Esophagus (tissue), 2 donors: Measurements from ENCODE around the gene CDAN1. TPM values are rescaled to one million over a fixed set of nuclear protein-coding genes. Genes with fewer than 3 reads are reported as not detected.
"Not testable (repeated sequence)": the region's sequence is repeated elsewhere in the genome, so short reads cannot be mapped to it uniquely, and the experiment has no call there.

Experiments used
- H3K27ac ChIP-seq, 2 donors: one replicate each; pipeline ENCODE4 v1.5.1; 2013; ENCODE audit warnings: low read depth in 2 of 2, mild to moderate bottlenecking in 2 of 2, inconsistent platforms in 1 of 2, low read length in 1 of 2, moderate library complexity in 1 of 2
- H3K27me3 ChIP-seq, 2 donors: one replicate each; pipeline ENCODE4 v1.6.1; 2013; ENCODE audit warnings: low read length in 2 of 2, control low read depth in 1 of 2, mild to moderate bottlenecking in 1 of 2; ENCODE audit not compliant: insufficient read depth in 2 of 2, control insufficient read depth in 1 of 2
- H3K36me3 ChIP-seq, 2 donors: one replicate each; pipeline ENCODE4 v1.6.1; 2013; ENCODE audit warnings: low read length in 1 of 2; ENCODE audit not compliant: control insufficient read depth in 2 of 2, insufficient read depth in 2 of 2
- H3K4me1 ChIP-seq, 2 donors: one replicate each; pipeline ENCODE4 v1.6.1; 2013; ENCODE audit warnings: low read length in 1 of 2; ENCODE audit not compliant: control insufficient read depth in 2 of 2, insufficient read depth in 2 of 2
- H3K4me3 ChIP-seq, 2 donors: one replicate each; pipeline ENCODE4 v1.5.1; 2013; ENCODE audit warnings: low read length in 2 of 2, mild to moderate bottlenecking in 2 of 2, low read depth in 1 of 2, moderate library complexity in 1 of 2
- H3K9me3 ChIP-seq, 2 donors: one replicate each; pipeline ENCODE4 v1.6.1; 2013; ENCODE audit warnings: mild to moderate bottlenecking in 2 of 2, low read depth in 1 of 2, low read length in 1 of 2, moderate library complexity in 1 of 2; ENCODE audit not compliant: control insufficient read depth in 2 of 2, insufficient read depth in 1 of 2
- WGBS, 2 donors: extraction: QIAGEN DNeasy Blood & Tissue Kit; methylation state at CpG; one replicate each; pipeline ENCODE4 v1.1.7; 2013; 5-methylcytosine and 5-hydroxymethylcytosine counted together
- polyA plus RNA-seq, 2 donors: library from polyadenylated mRNA; stranded (reverse); fragments of 200-250 nt; gene quantifications; one replicate each; pipeline ENCODE4 v1.2.3, GENCODE V29; 2013
- donor health status: healthy with polysubstance abuse.
- donor health status: Bipolar disorder and iron deficiency.

CDAN1 gene
- polyA plus RNA-seq, 2 donors: 5.0 to 10.8 TPM

DNA sequence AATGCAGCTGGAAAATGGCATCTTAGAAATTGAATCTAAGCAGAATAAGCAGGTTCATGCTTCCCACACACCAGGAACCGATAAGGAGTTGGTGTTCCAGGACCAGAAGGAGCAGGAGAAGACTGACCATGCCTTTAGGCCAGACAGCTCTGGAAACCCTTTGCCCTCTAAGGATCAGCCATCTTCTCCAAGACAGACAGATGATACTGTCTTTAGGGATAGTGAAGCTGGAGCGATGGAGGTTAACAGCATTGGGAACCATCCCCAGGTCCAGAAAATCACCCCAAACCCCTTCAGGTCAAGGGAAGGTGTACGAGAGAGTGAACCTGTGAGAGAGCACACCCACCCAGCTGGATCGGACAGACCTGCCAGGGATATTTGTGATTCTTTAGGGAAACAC is 49.2 kb downstream of the CDAN1 start:
- no peak overlapping the region for H3K4me3 ChIP-seq
- H3K36me3 ChIP-seq: peaks cover 3 to 7% of the 10 kb centered on the region in 2 donors
- WGBS, 2 donors: 89 to 95% methylated on average over 4 of the region's 4 CpGs
- H3K27ac ChIP-seq: no peak overlapping the region
- no peaks in the 10 kb centered on the region for H3K4me1 ChIP-seq
- H3K27me3 ChIP-seq: no peaks in the 10 kb centered on the region
- no peaks in the 10 kb centered on the region for H3K9me3 ChIP-seq

- Histone ChIP-seq H3K27ac (no peak overlapping the region), H3K27me3 (no peaks in the 10 kb centered on the region), H3K4me3 (no peak overlapping the region), H3K9me3 (no peaks in the 10 kb centered on the region), H3K36me3 (peaks cover 9 to 11% of the 10 kb centered on the region in 2 donors), H3K4me1 (no peaks in the 10 kb centered on the region)
- WGBS, 2 donors: 80 to 91% methylated on average over 8 of the region's 8 CpGs
These were observed 50.6 kb downstream of the CDAN1 start for GRCh38 chr15:42686281-42686680.

DNA sequence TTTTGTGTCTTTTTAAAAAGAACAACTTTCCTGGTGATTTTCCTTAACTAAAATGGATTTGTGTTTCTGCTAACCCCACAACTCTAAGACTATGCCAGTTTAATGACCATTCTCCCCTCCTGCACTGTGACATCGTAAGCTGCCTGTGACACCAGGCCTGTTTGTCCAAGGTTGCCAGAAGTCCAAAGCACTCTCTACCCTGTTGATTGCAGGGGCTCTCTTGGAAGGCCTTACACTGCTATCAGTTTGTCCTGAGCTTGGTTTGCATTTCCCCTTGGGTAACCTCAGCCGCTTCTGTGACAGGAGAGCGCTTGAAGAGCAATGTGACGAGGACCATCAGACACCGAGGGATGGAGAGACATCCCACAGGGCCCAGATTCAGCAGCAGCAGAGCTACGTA is 55.8 kb downstream of the CDAN1 start:
- peaks cover 11 to 16% of the 10 kb centered on the region in 2 donors for H3K36me3 ChIP-seq
- WGBS, 2 donors: 95% methylated on average over 6 of the region's 6 CpGs
- H3K9me3 ChIP-seq: no peaks in the 10 kb centered on the region
- H3K27ac ChIP-seq: no peak overlapping the region
- H3K4me3 ChIP-seq: no peak overlapping the region
- H3K4me1 ChIP-seq: no peaks in the 10 kb centered on the region
- H3K27me3 ChIP-seq: no peaks in the 10 kb centered on the region

DNA sequence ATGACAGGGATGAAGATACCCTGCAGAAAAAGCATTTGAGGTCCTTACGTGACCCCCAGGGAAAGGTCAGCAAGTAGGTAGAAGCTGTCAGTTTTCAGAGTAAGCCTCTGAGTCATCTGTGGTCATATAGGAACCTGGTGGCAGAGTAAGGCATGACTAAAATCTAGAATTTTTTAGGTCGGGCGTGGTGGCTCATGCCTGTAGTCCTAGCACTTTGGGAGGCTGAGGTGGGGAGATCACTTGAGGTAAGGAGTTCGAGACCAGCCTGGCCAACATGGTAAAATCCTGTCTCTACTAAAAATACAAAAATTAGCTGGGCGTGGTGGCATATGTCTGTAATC is 56.8 kb downstream of the CDAN1 start:
- H3K9me3 ChIP-seq, H3K4me1 ChIP-seq, H3K27ac ChIP-seq, H3K27me3 ChIP-seq, H3K4me3 ChIP-seq: not testable (repeated sequence)
- 74 to 82% methylated on average over 5 of the region's 5 CpGs for WGBS, 2 donors
- peaks cover 11 to 16% of the 10 kb centered on the region in 2 donors for H3K36me3 ChIP-seq

DNA sequence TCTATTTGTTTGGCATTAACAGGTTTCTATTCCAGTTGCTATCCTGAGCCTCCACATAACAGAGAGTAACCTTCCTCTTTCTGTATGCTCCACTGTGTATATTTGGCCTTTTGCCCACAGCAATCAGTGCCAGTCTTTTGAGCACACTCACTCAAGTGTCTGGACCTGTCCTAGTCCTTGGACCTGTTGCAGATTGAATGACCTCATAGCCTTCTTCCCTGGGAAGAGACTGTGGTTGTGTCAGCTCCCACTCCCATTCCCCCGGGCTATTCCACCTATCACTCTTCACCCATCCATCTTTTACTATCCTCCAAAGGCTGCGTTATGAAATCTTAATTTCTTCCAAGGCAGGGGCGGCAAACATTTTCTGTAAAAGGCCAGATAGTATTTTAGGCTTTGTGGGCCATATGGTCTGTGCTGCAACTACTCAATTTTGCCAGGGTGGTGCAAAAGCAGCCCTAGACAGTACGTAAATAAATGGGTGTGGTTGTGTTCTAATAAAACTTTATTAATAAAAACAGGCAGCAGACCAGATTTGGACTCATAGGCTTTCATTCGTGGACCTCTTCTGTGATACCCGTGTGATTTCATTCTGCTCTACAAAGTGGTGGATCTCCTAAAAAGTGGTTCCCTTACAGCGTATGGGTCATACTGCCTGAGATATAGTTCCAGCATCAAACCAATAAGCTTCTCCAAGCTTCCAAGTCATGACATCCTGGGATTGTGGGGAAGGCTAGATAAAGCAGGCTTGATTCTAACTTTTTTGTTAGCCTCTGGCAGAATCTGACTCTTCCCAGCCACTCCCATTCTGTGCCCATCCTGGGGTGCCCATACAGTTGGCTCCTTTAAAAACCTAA is 57.4 kb downstream of the CDAN1 start:
- Histone ChIP-seq H3K4me1 (no peaks in the 10 kb centered on the region), H3K27me3 (no peaks in the 10 kb centered on the region), H3K4me3 (no peak overlapping the region), H3K27ac (no peak overlapping the region), H3K9me3 (no peaks in the 10 kb centered on the region), H3K36me3 (peaks cover 10 to 11% of the 10 kb centered on the region in 2 donors)
- WGBS, 2 donors: 72 to 73% methylated on average over 7 of the region's 7 CpGs

GRCh38 chr15:42675021-42675420 is 61.9 kb downstream of the CDAN1 start:
- H3K4me1 ChIP-seq: no peaks in the 10 kb centered on the region
- H3K36me3 ChIP-seq: peaks cover 0 to 7% of the 10 kb centered on the region in 2 donors
- WGBS, 2 donors: 98 to 100% methylated on average over 1 of the region's 1 CpG
- no peaks in the 10 kb centered on the region for H3K9me3 ChIP-seq
- no peak overlapping the region for H3K27ac ChIP-seq
- H3K4me3 ChIP-seq: no peak overlapping the region
- no peaks in the 10 kb centered on the region for H3K27me3 ChIP-seq

DNA sequence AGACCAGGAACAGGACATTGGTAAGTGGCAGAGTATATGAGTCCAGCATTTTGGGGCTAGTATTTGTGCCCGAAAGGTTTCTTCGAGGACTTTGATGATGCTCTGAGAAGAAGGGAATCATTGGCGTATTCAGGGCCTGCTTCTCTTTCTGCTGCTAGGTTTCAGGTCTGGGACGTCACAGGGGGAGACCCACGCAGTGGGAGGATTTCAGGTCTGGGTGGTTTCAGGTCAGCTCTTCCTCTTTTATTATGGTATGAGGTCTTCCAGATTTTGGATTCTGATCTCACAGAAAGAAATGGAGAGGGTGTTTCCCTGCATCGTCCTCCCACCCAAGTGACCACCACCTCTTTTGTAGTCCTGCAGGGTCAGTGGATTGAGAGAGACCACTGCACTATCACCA is 62.5 kb downstream of the CDAN1 start:
- Histone ChIP-seq H3K9me3 (no peaks in the 10 kb centered on the region), H3K4me1 (no peaks in the 10 kb centered on the region), H3K27me3 (no peaks in the 10 kb centered on the region), H3K36me3 (peaks cover 0 to 7% of the 10 kb centered on the region in 2 donors), H3K4me3 (no peak overlapping the region), H3K27ac (no peak overlapping the region)
- WGBS, 2 donors: 91 to 93% methylated on average over 6 of the region's 6 CpGs

Other genes with a start within 250 kb of the CDAN1 start
- gene ZNF106, start 246.0 kb downstream of the CDAN1 start, polyA plus RNA-seq: 1 to 10 TPM; 6.0 to 6.6 TPM
- 10 to 100 TPM; 22.5 to 30.3 TPM for gene SNAP23, start 241.5 kb downstream of the CDAN1 start, polyA plus RNA-seq
- 1 to 10 TPM; 5.7 to 7.5 TPM for gene LRRC57, start 188.3 kb downstream of the CDAN1 start, polyA plus RNA-seq
- gene HAUS2, start 188.3 kb downstream of the CDAN1 start, polyA plus RNA-seq: 1 to 10 TPM; 6.7 to 8.1 TPM
- gene STARD9, start 161.5 kb downstream of the CDAN1 start, polyA plus RNA-seq: 1 to 10 TPM; 2.2 to 5.7 TPM
- gene TTBK2, start 183.7 kb upstream of the CDAN1 start, polyA plus RNA-seq: 1 to 10 TPM; 1.2 to 1.5 TPM